Adrenal gland (tissue), 12 donors: ENCODE data around the gene SMIM29. TPM values are rescaled to one million over a fixed set of nuclear protein-coding genes. Genes with fewer than 3 reads are reported as not detected.

ENCODE experiments used
- DNase-seq, 7 donors: peaks; one replicate each; pipeline ENCODE4 v3.0.0-alpha.2; 2019 to 2020
- H3K27ac ChIP-seq, 5 donors: fragments of 200-600 bp; sonication (generic) in 4 of 5; 1 replicate in 3 of 5; 2 replicates in 2 of 5; pipeline versions ENCODE4 v1.5.1 to v1.8.0; 2016 to 2020; ENCODE audit warnings: mild to moderate bottlenecking in 1 of 5
- H3K27me3 ChIP-seq: fragments of 200-600 bp; 2 replicates; pipeline ENCODE4 v1.8.0; 2021
- H3K36me3 ChIP-seq, 2 donors: fragments of 200-600 bp; replicated peaks in 1 of 2; 1 replicate in 1 of 2; 2 replicates in 1 of 2; pipeline versions ENCODE4 v1.5.1 to v1.8.0; 2018 to 2022
- H3K4me1 ChIP-seq, 2 donors: fragments of 200-600 bp; replicated peaks in 1 of 2; 1 replicate in 1 of 2; 2 replicates in 1 of 2; pipeline versions ENCODE4 v1.5.1 to v1.8.0; 2018 to 2021
- H3K4me3 ChIP-seq, 4 donors: fragments of 200-600 bp; sonication (generic) in 3 of 4; one replicate each; pipeline ENCODE4 v1.5.1; 2016 to 2018
- H3K9me3 ChIP-seq, 3 donors: fragments of 200-600 bp; sonication (generic) in 1 of 3; replicated peaks in 1 of 3; 1 replicate in 2 of 3; 2 replicates in 1 of 3; pipeline versions ENCODE4 v1.5.1 to v1.8.0; 2016 to 2021
- CTCF ChIP-seq, 6 experiments: fragments of 450-650 bp in 4 of 6; fragments of 200-600 bp in 2 of 6; sonication (generic) in 1 of 6; IDR thresholded peaks; 1 replicate in 5 of 6; 2 replicates in 1 of 6; pipeline versions ENCODE4 v1.5.1 to v1.8.0; 2016 to 2021; ENCODE audit warnings: antibody characterized with exemption in 6 of 6, mild to moderate bottlenecking in 2 of 6, moderate library complexity in 1 of 6
- POLR2A ChIP-seq, 2 donors: fragments of 450-650 bp; IDR thresholded peaks; one replicate each; pipeline ENCODE4 v1.6.1; 2017; ENCODE audit warnings: antibody characterized with exemption in 2 of 2, mild to moderate bottlenecking in 2 of 2, moderate library complexity in 1 of 2
- WGBS, 4 donors: extraction: QIAGEN DNeasy Blood & Tissue Kit in 2 of 4; methylation state at CpG; one replicate each; pipeline versions ENCODE4 v1.1.5 to v1.1.7; 2013 to 2017; 5-methylcytosine and 5-hydroxymethylcytosine counted together
- intact Hi-C, 2 donors: fragments of 100-400 bp; cut with DNase I; formaldehyde crosslinking; loops; one replicate each; pipeline versions ENCODE4 v1.14.1 to v1.15.0; 2022 to 2023
- polyA plus RNA-seq, 3 donors: library from polyadenylated mRNA; stranded (reverse); fragments of 200-250 nt in 2 of 3; fragments of 350-450 nt in 1 of 3; fragmentation: Illumina TruSeq in 1 of 3; extraction: RNeasy Lipid Tissue Mini Kit (QIAGEN cat#74804) in 1 of 3; gene quantifications; one replicate each; pipeline ENCODE4 v1.2.3, GENCODE V29; 2013 to 2014
- total RNA-seq, 9 donors: library from RNA; depleted of rRNA in 4 of 9; stranded (reverse); fragments of >200 nt in 4 of 9; fragments of 120-200 nt in 1 of 9; fragmentation: NEBNext Ultra II Directional in 1 of 9; extraction: Animal tissue kit (Norgen Biotek cat#: 25700) in 1 of 9; gene quantifications; one replicate each; pipeline versions ENCODE4 v1.1.0 to v1.2.4, GENCODE V29; 2013 to 2023
- donor health status: healthy with polysubstance abuse.
- donor health status: Bipolar disorder and iron deficiency.
- donor health status: DM: yes; HTN: yes; CAD: no.
- donor health status: DM: no; HTN: no; CAD: no.
- donor health status: DM: no; HTN: no; CAD: no.
- donor health status: DM: yes; HTN: yes; CAD: no.

Gene SMIM29
- total and polyA plus RNA-seq, 12 donors: 9.7 to 122 (median 33.2) TPM

GRCh38 chr6:34205916-34206315 is 42.9 kb downstream of the SMIM29 start:
- Histone ChIP-seq H3K36me3 (no peaks in the 10 kb centered on the region), H3K27ac (no peak overlapping the region), H3K27me3 (no peaks in the 10 kb centered on the region), H3K9me3 (no peaks in the 10 kb centered on the region), H3K4me3 (no peak overlapping the region), H3K4me1 (no peaks in the 10 kb centered on the region)
- DNase-seq: no peak
- WGBS, 4 donors: 73 to 94% (median 83%) methylated on average over 2 of the region's 2 CpGs
- TF ChIP-seq CTCF (IDR thresholded peaks at IDR 0.05): no peak
- TF ChIP-seq POLR2A (IDR thresholded peaks at IDR 0.05): no peak
- intact Hi-C loops: no loop called here

GRCh38 chr6:34205466-34205865 is 43.3 kb downstream of the SMIM29 start:
- Histone ChIP-seq H3K27ac (no peak overlapping the region), H3K4me1 (no peaks in the 10 kb centered on the region), H3K9me3 (no peaks in the 10 kb centered on the region), H3K27me3 (no peaks in the 10 kb centered on the region), H3K4me3 (no peak overlapping the region), H3K36me3 (no peaks in the 10 kb centered on the region)
- no peak for DNase-seq
- WGBS, 4 donors: 68 to 94% (median 78%) methylated on average over 3 of the region's 3 CpGs
- no peak for TF ChIP-seq POLR2A (IDR thresholded peaks at IDR 0.05)
- TF ChIP-seq CTCF (IDR thresholded peaks at IDR 0.05): no peak
- intact Hi-C loops: no loop called here

- no peaks in the 10 kb centered on the region for H3K27me3 ChIP-seq
- no peak overlapping the region for H3K27ac ChIP-seq
- intact Hi-C loops: no loop called here
- TF ChIP-seq POLR2A (IDR thresholded peaks at IDR 0.05) (no peak), CTCF (IDR thresholded peaks at IDR 0.05) (no peak)
- H3K4me3 ChIP-seq: no peak overlapping the region
- no peaks in the 10 kb centered on the region for H3K4me1 ChIP-seq
- H3K9me3 ChIP-seq: no peaks in the 10 kb centered on the region
- H3K36me3 ChIP-seq: no peaks in the 10 kb centered on the region
- no peak for DNase-seq
- WGBS, 4 donors: 85 to 97% (median 91%) methylated on average over 4 of the region's 4 CpGs
These were observed 44.1 kb downstream of the SMIM29 start for GRCh38 chr6:34204693-34205092.

DNA sequence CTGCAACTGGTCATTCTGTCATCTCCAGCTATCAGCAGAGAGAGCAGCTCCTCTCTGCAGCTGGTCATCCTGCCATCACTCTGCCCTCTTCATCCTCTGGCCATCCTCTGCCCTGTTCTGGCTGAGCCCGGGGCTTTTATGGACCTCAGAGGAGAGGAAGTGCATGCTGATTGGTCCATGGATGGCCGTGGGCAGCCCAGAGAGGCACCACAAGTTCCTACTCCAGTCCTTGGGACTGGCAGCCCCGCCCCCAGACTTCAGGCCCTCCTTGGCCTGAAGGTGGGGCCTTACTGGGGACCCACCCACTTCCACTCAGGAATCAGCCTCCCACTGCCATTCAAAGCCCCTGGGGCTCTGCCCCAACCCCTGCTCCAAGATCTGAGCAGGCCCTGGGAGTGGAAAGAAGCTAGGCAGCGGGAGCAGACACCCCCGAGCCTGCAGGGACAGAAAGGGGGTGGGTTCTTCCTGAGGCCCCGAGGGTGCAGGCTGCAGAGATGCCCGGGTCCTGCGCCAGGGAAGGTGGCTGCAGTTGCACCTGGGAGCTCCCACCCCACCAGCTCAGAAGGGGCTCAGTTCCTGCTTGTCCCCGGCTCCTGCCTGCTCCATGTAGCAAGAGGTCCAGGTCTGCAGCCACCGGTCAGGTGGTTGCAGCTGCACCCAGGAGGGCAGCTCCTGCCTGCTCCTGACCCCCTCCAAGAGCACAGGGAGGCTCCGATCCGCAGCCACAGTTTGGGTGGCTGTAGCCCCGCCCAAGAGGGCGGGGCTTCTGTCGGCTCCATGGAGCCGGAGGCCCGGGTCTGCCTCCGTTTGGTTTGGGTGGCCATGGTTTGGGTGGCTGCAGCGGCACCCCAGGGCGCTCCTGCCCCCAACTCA is 46.2 kb downstream of the SMIM29 start:
- no peak for TF ChIP-seq POLR2A (IDR thresholded peaks at IDR 0.05)
- TF ChIP-seq CTCF (IDR thresholded peaks at IDR 0.05): no peak
- H3K4me3 ChIP-seq: no peak overlapping the region
- intact Hi-C loops: no loop called here
- no peak overlapping the region for H3K27ac ChIP-seq
- no peaks in the 10 kb centered on the region for H3K27me3 ChIP-seq
- no peaks in the 10 kb centered on the region for H3K4me1 ChIP-seq
- no peaks in the 10 kb centered on the region for H3K36me3 ChIP-seq
- WGBS, 4 donors: 62 to 90% (median 83%) methylated on average over 3 to 20 of the region's 20 CpGs
- no peak for DNase-seq
- H3K9me3 ChIP-seq: no peaks in the 10 kb centered on the region
